CD4-positive, alpha-beta T cell (primary cell): ENCODE measurements around the gene SLC24A2. TPM values are rescaled to one million over a fixed set of nuclear protein-coding genes. Genes with fewer than 3 reads are reported as not detected.

Experiments
- ATAC-seq: fragments of 200-7000 bp; cut with Tn5 transposase; one replicate; pipeline ENCODE4 v1.10.0; 2022; ENCODE audit warnings: mild to moderate bottlenecking; ENCODE audit not compliant: poor library complexity
- CTCF ChIA-PET: fragments of 350-600 bp; sonication (Branson Sonifier 250); formaldehyde crosslinking; loops from one replicate; lab custom pipeline; 2021; ENCODE audit warnings: antibody characterized with exemption, inconsistent platforms; lab: Charles Lee
- POLR2A ChIA-PET: fragments of 350-600 bp; sonication (Branson Sonifier 250); formaldehyde crosslinking; loops from one replicate; lab custom pipeline; 2021; ENCODE audit warnings: antibody characterized with exemption, inconsistent platforms; lab: Charles Lee
- DNase-seq, 14 experiments: peaks; one replicate each; pipeline ENCODE4 v3.0.0-alpha.2; 2013 to 2020; ENCODE audit warnings: mixed read lengths in 2 of 14
- H3K27ac ChIP-seq, 2 donors: one replicate each; pipeline versions ENCODE4 v1.5.1 to v1.7.0; 2013; ENCODE audit warnings: low read length in 2 of 2, low read depth in 1 of 2, mild to moderate bottlenecking in 1 of 2
- H3K27me3 ChIP-seq, 2 experiments: 1 replicate in 1 of 2; 2 replicates in 1 of 2; pipeline versions ENCODE4 v1.6.1 to v1.7.0; 2013; ENCODE audit warnings: low read length in 2 of 2, control low read depth in 1 of 2, mild to moderate bottlenecking in 1 of 2, moderate library complexity in 1 of 2; ENCODE audit not compliant: insufficient read depth in 2 of 2, control insufficient read depth in 1 of 2
- H3K36me3 ChIP-seq: one replicate; pipeline ENCODE4 v1.6.1; 2013; ENCODE audit warnings: low read length, control low read depth; ENCODE audit not compliant: insufficient read depth
- H3K4me1 ChIP-seq: one replicate; pipeline ENCODE4 v1.6.1; 2013; ENCODE audit warnings: low read length, control low read depth; ENCODE audit not compliant: insufficient read depth
- H3K4me3 ChIP-seq: one replicate; pipeline ENCODE4 v1.5.1; 2013; ENCODE audit warnings: mild to moderate bottlenecking, low read length, moderate library complexity
- H3K9me3 ChIP-seq, 2 experiments: 1 replicate in 1 of 2; 2 replicates in 1 of 2; pipeline versions ENCODE4 v1.6.1 to v1.7.0; 2013; ENCODE audit warnings: low read length in 2 of 2, mild to moderate bottlenecking in 2 of 2, control low read depth in 1 of 2, moderate library complexity in 1 of 2; ENCODE audit not compliant: control insufficient read depth in 1 of 2, insufficient read depth in 1 of 2
- H3K27ac Mint-ChIP-seq: one replicate; pipeline ENCODE4 v1.8.0; 2020; ENCODE audit warnings: mixed read lengths
- H3K27me3 Mint-ChIP-seq: one replicate; pipeline ENCODE4 v1.8.0; 2021; ENCODE audit warnings: mixed read lengths
- H3K36me3 Mint-ChIP-seq: one replicate; pipeline ENCODE4 v1.8.0; 2021; ENCODE audit warnings: low read depth, mixed read lengths
- H3K4me1 Mint-ChIP-seq: one replicate; pipeline ENCODE4 v1.8.0; 2021; ENCODE audit warnings: low read depth, mixed read lengths
- H3K4me3 Mint-ChIP-seq: one replicate; pipeline ENCODE4 v1.8.0; 2020; ENCODE audit warnings: mild to moderate bottlenecking, mixed read lengths
- H3K9me3 Mint-ChIP-seq: one replicate; pipeline ENCODE4 v1.8.0; 2020; ENCODE audit warnings: mixed read lengths
- CTCF ChIP-seq: fragments of 200-600 bp; IDR thresholded peaks from one replicate; pipeline ENCODE4 v1.8.0; 2022; ENCODE audit warnings: antibody characterized with exemption, mild to moderate bottlenecking
- intact Hi-C, 2 experiments: fragments of 100-400 bp; cut with DNase I in 1 of 2; cut with micrococcal nuclease in 1 of 2; formaldehyde crosslinking; loops; one replicate each; pipeline versions ENCODE4 v1.15.1 to v1.9.0; 2023 to 2025; cut with DNase I, micrococcal nuclease
- total RNA-seq, 174 experiments: library from RNA in 2 of 174; stranded (reverse) in 2 of 174; gene quantifications; one replicate each; pipeline ENCODE4 v1.2.3 and lab custom pipeline; 2021 to 2026

SLC24A2 gene
- total RNA-seq, 2 experiments from 2014 or later = not detected

DNA sequence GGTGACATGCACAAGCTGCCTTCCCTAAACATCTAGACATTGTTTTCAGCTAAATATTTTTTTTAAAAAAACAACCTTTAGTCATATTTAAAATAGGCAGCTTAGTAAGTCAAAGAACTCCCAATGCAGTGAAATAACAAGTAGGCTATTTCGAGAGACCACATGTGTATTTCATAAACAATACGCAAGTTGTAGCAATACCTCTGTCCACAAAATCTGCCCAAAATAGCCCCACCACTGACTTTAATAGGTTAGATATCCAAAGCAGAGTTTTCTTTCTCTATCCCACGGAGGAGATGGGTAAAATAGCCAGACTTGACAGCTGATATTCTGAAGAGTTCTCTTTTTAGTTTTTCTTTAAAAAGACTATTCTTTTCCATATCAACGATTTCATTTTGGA is 1.2 kb downstream of the SLC24A2 start:
- no peak for ATAC-seq
- Mint-ChIP-seq H3K27me3 (peaks cover 58% of the 10 kb centered on the region), H3K9me3 (no peaks in the 10 kb centered on the region), H3K36me3 (no peaks in the 10 kb centered on the region), H3K27ac (no peak overlapping the region), H3K4me3 (no peak overlapping the region), H3K4me1 (no peaks in the 10 kb centered on the region)
- no peak for TF ChIP-seq CTCF
- POLR2A ChIA-PET = no interaction called here
- H3K4me1 ChIP-seq = no peaks in the 10 kb centered on the region
- H3K4me3 ChIP-seq = no peak overlapping the region
- intact Hi-C loops = no loop called here
- CTCF ChIA-PET = no interaction called here
- H3K27ac ChIP-seq = no peak overlapping the region
- H3K9me3 ChIP-seq = peaks cover 0 to 6% of the 10 kb centered on the region in 2 experiments
- peaks cover 17 to 34% of the 10 kb centered on the region in 2 experiments for H3K27me3 ChIP-seq
- no peak for DNase-seq
- H3K36me3 ChIP-seq = no peaks in the 10 kb centered on the region

DNA sequence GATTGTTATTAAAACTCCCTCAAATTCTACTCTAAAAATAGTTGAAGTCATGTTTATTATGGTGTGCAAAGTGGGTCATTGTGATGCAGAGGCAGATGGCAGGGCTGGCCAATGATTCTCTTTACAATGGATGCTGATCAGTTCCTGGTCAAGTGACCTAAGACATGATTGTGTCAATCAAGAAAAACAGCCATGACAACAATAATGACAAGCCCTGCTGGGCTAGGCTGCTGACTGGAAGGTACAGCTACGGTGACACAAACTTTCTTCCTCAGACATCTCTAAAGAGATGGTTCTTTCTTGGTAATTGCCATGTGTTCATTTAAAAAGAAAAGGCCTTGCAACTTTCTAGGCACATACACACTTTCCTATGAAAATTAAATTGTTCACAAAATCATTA is 3.6 kb downstream of the SLC24A2 start:
- Histone ChIP-seq H3K9me3 (peaks cover 0 to 11% of the 10 kb centered on the region in 2 experiments), H3K4me3 (no peak overlapping the region), H3K36me3 (no peaks in the 10 kb centered on the region), H3K4me1 (no peaks in the 10 kb centered on the region), H3K27me3 (peaks cover 17 to 34% of the 10 kb centered on the region in 2 experiments), H3K27ac (no peak overlapping the region)
- H3K27me3 Mint-ChIP-seq = peaks cover 41% of the 10 kb centered on the region
- no peak overlapping the region for H3K4me3 Mint-ChIP-seq
- ATAC-seq = no peak
- no peaks in the 10 kb centered on the region for H3K4me1 Mint-ChIP-seq
- DNase-seq = no peak
- TF ChIP-seq CTCF = no peak
- CTCF ChIA-PET = no interaction called here
- intact Hi-C loops = no loop called here
- H3K27ac Mint-ChIP-seq = no peak overlapping the region
- H3K36me3 Mint-ChIP-seq = no peaks in the 10 kb centered on the region
- POLR2A ChIA-PET = no interaction called here
- no peaks in the 10 kb centered on the region for H3K9me3 Mint-ChIP-seq

DNA sequence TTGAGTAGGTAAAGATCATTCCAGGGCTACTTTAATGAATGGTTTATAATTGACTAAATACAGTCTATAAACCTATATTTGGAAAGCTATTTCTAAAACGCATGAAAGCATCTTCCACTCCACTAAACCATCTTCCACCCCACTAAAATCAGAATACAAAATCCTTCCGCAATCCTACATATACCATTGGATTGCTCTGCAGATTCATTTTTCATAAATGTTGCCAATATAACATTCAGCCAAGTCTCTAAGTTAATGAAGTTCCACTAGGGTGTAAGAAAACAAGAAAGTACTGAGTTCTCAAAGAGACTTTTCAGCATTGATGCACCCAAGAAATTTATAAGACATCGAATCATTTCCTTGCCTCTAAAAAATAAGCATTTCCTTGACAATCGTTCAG is 4.7 kb downstream of the SLC24A2 start:
- Mint-ChIP-seq H3K27ac (no peak overlapping the region), H3K36me3 (no peaks in the 10 kb centered on the region), H3K4me3 (no peak overlapping the region), H3K27me3 (peaks cover 35% of the 10 kb centered on the region), H3K9me3 (no peaks in the 10 kb centered on the region), H3K4me1 (no peaks in the 10 kb centered on the region)
- Histone ChIP-seq H3K9me3 (peaks cover 0 to 18% of the 10 kb centered on the region in 2 experiments), H3K27me3 (peaks cover 10 to 25% of the 10 kb centered on the region in 2 experiments), H3K4me3 (no peak overlapping the region), H3K4me1 (no peaks in the 10 kb centered on the region), H3K36me3 (no peaks in the 10 kb centered on the region), H3K27ac (no peak overlapping the region)
- no peak for TF ChIP-seq CTCF
- no peak for DNase-seq
- POLR2A ChIA-PET = no interaction called here
- no peak for ATAC-seq
- CTCF ChIA-PET = no interaction called here
- intact Hi-C loops = no loop called here
